GM12872 (cell line): ENCODE data around the gene GDAP1L1.

Experiments used
- CTCF ChIP-seq: IDR thresholded peaks from 3 replicates; pipeline ENCODE4 v1.5.1; 2011; ENCODE audit warnings: low read depth, mild to moderate bottlenecking, low read length, moderate library complexity; ENCODE audit not compliant: insufficient read depth

The GDAP1L1 gene

GRCh38 chr20:44279228-44279627 lies 32.1 kb downstream of the GDAP1L1 start:
- TF ChIP-seq CTCF, result no peak

GRCh38 chr20:44280387-44280786 lies 33.3 kb downstream of the GDAP1L1 start:
- no peak for TF ChIP-seq CTCF

- TF ChIP-seq CTCF, result no peak
These were observed 35.1 kb downstream of the GDAP1L1 start for GRCh38 chr20:44282192-44282591.

GRCh38 chr20:44284032-44284431 lies 36.9 kb downstream of the GDAP1L1 start:
- TF ChIP-seq CTCF, result no peak

- TF ChIP-seq CTCF, result no peak
These were observed 40.4 kb downstream of the GDAP1L1 start for GRCh38 chr20:44287272-44288097.

GRCh38 chr20:44288252-44288651 lies 41.1 kb downstream of the GDAP1L1 start:
- TF ChIP-seq CTCF, result no peak

- TF ChIP-seq CTCF, result no peak
These were observed 44.6 kb downstream of the GDAP1L1 start for GRCh38 chr20:44291754-44292153.
